GM19328 (cell line): Measurements from ENCODE around the gene TBC1D25.

Experiments used
- ATAC-seq: cut with Tn5 transposase; IDR thresholded peaks from one replicate; pipeline ENCODE4 v1.9.1; 2021; ENCODE audit warnings: mild to moderate bottlenecking, moderate library complexity; ENCODE audit not compliant: unreplicated experiment

Gene TBC1D25

GRCh38 chrX:48539345-48540027, at the start of gene TBC1D25:
Gene TBC1D25, plus strand, starts transcription at chrX:48539714. Its CDS starts 84 bp downstream, at chrX:48539798.
- peak; percentile 68 for ATAC-seq

GRCh38 chrX:48489892-48490291, 49.6 kb upstream of the TBC1D25 start:
- ATAC-seq: no peak

- ATAC-seq: no peak
Observed at GRCh38 chrX:48490661-48491060, 48.9 kb upstream of the TBC1D25 start.

- no peak for ATAC-seq
Observed at GRCh38 chrX:48491809-48492208, 47.7 kb upstream of the TBC1D25 start.

GRCh38 chrX:48492293-48492910, 47.1 kb upstream of the TBC1D25 start:
- no peak for ATAC-seq

GRCh38 chrX:48493890-48494364, 45.6 kb upstream of the TBC1D25 start:
- ATAC-seq: no peak

GRCh38 chrX:48496660-48497059, 42.9 kb upstream of the TBC1D25 start:
- ATAC-seq: no peak

GRCh38 chrX:48497871-48498270, 41.6 kb upstream of the TBC1D25 start:
- ATAC-seq: no peak

- ATAC-seq: no peak
Observed at GRCh38 chrX:48498374-48498809, 41.1 kb upstream of the TBC1D25 start.

GRCh38 chrX:48504261-48504660, 35.3 kb upstream of the TBC1D25 start:
- no peak for ATAC-seq

- ATAC-seq: no peak
Observed at GRCh38 chrX:48505481-48505880, 34.0 kb upstream of the TBC1D25 start.

- no peak for ATAC-seq
Observed at GRCh38 chrX:48507246-48507645, 32.3 kb upstream of the TBC1D25 start.

GRCh38 chrX:48508400-48509244, 30.9 kb upstream of the TBC1D25 start, which contains the start of gene PORCN:
Gene PORCN, plus strand, starts transcription at chrX:48508992. Its CDS starts 829 bp downstream, at chrX:48509821.
- peak; percentile 75 for ATAC-seq

- no peak for ATAC-seq
Observed at GRCh38 chrX:48509245-48509590, 30.3 kb upstream of the TBC1D25 start.

GRCh38 chrX:48509619-48510018, 29.9 kb upstream of the TBC1D25 start:
- ATAC-seq: no peak

- ATAC-seq: no peak
Observed at GRCh38 chrX:48511560-48511959, 28.0 kb upstream of the TBC1D25 start.

- ATAC-seq: no peak
Observed at GRCh38 chrX:48512371-48512935, 27.1 kb upstream of the TBC1D25 start.

GRCh38 chrX:48513670-48514069, 25.8 kb upstream of the TBC1D25 start:
- ATAC-seq: no peak

- no peak for ATAC-seq
Observed at GRCh38 chrX:48514126-48514806, 25.2 kb upstream of the TBC1D25 start.

GRCh38 chrX:48514868-48515460, 24.6 kb upstream of the TBC1D25 start:
- ATAC-seq: no peak
